Breast epithelium (tissue), 4 donors: ENCODE data around the gene MNT. TPM values are rescaled to one million over a fixed set of nuclear protein-coding genes. Genes with fewer than 3 reads are reported as not detected.

Source experiments
- DNase-seq, 2 donors: peaks; one replicate each; pipeline ENCODE4 v3.0.0-alpha.2; 2019; ENCODE audit warnings: low spot score in 2 of 2
- H3K27ac ChIP-seq, 2 donors: fragments of 200-600 bp; sonication (generic) in 1 of 2; one replicate each; pipeline ENCODE4 v1.5.1; 2016 to 2019; ENCODE audit warnings: mild to moderate bottlenecking in 1 of 2
- H3K27me3 ChIP-seq, 2 donors: fragments of 200-600 bp; sonication (generic) in 1 of 2; one replicate each; pipeline versions ENCODE4 v1.5.1 to v1.6.0; 2017 to 2019; ENCODE audit warnings: control low read depth in 1 of 2, mild to moderate bottlenecking in 1 of 2
- H3K36me3 ChIP-seq: fragments of 200-600 bp; one replicate; pipeline ENCODE4 v1.5.1; 2019
- H3K4me1 ChIP-seq, 2 donors: fragments of 200-600 bp; sonication (generic); one replicate each; pipeline ENCODE4 v1.5.1; 2016 to 2019; ENCODE audit warnings: control low read depth in 1 of 2
- H3K4me3 ChIP-seq, 3 donors: fragments of 200-600 bp; sonication (generic); 1 replicate in 2 of 3; 2 replicates in 1 of 3; pipeline ENCODE4 v1.5.1; 2016 to 2019; ENCODE audit warnings: mild to moderate bottlenecking in 3 of 3, moderate library complexity in 2 of 3
- H3K9me3 ChIP-seq, 2 donors: fragments of 200-600 bp; sonication (generic) in 1 of 2; one replicate each; pipeline ENCODE4 v1.5.1; 2016 to 2019; ENCODE audit warnings: control low read depth in 1 of 2
- POLR2A ChIP-seq: fragments of 450-650 bp; IDR thresholded peaks from one replicate; pipeline ENCODE4 v1.6.1; 2016; ENCODE audit warnings: antibody characterized with exemption, mild to moderate bottlenecking, moderate library complexity
- POLR2AphosphoS5 ChIP-seq, 3 donors: sonication (generic); formaldehyde crosslinking; IDR thresholded peaks; one replicate each; pipeline ENCODE4 v1.6.1; 2017; ENCODE audit warnings: antibody characterized with exemption in 3 of 3
- intact Hi-C: fragments of 100-400 bp; cut with DNase I; formaldehyde crosslinking; loops from one replicate; pipeline ENCODE4 v1.15.1; 2023; ENCODE audit warnings: low total_unique reads
- total RNA-seq, 3 donors: library from RNA; depleted of rRNA; stranded (reverse); fragments of >200 nt; gene quantifications; one replicate each; pipeline ENCODE4 v1.1.0, GENCODE V29; 2016
- TF ChIP-seq, protein P1 (sequence below), 3 donors: fragments of 450-650 bp; IDR thresholded peaks; one replicate each; pipeline ENCODE4 v1.5.1; 2016 to 2017; ENCODE audit warnings: antibody characterized with exemption in 3 of 3, mild to moderate bottlenecking in 3 of 3, moderate library complexity in 3 of 3

MNT gene
- total RNA-seq, 3 donors from 2014 or later, result 7.7 to 10.2 (median 8.8) TPM

DNA sequence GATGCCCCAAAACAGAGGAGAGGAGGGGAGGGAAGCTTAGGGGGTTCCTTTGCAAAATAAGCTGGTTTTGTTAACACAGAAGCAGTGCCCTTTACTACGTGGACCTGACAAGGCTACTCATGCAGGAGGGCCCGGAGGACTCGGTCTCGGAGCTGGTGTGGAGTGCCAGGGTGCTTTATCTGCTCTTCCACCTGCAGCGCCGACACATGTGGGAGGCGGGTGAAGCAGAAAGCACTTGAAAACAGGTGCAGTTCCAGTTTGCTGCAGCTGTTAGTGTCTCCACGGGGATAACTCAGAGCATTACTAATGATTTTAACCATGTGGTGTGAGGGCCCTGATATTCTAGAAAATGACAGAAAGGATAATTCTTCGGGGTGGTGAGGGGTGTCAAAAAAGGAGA is 35.0 kb upstream of the MNT start:
- Histone ChIP-seq H3K9me3 (no peaks in the 10 kb centered on the region), H3K4me1 (no peaks in the 10 kb centered on the region), H3K27ac (peak overlapping the region; percentile 50 to 86), H3K4me3 (no peak overlapping the region), H3K36me3 (no peaks in the 10 kb centered on the region), H3K27me3 (no peaks in the 10 kb centered on the region)
- intact Hi-C loops, result no loop called here
- TF ChIP-seq POLR2AphosphoS5 (IDR thresholded peaks at IDR 0.05), result no peak
- no peak for TF ChIP-seq POLR2A
- TF ChIP-seq, protein P1, sequence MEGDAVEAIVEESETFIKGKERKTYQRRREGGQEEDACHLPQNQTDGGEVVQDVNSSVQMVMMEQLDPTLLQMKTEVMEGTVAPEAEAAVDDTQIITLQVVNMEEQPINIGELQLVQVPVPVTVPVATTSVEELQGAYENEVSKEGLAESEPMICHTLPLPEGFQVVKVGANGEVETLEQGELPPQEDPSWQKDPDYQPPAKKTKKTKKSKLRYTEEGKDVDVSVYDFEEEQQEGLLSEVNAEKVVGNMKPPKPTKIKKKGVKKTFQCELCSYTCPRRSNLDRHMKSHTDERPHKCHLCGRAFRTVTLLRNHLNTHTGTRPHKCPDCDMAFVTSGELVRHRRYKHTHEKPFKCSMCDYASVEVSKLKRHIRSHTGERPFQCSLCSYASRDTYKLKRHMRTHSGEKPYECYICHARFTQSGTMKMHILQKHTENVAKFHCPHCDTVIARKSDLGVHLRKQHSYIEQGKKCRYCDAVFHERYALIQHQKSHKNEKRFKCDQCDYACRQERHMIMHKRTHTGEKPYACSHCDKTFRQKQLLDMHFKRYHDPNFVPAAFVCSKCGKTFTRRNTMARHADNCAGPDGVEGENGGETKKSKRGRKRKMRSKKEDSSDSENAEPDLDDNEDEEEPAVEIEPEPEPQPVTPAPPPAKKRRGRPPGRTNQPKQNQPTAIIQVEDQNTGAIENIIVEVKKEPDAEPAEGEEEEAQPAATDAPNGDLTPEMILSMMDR (IDR thresholded peaks at IDR 0.05), result no peak
- DNase-seq, result no peak

DNA sequence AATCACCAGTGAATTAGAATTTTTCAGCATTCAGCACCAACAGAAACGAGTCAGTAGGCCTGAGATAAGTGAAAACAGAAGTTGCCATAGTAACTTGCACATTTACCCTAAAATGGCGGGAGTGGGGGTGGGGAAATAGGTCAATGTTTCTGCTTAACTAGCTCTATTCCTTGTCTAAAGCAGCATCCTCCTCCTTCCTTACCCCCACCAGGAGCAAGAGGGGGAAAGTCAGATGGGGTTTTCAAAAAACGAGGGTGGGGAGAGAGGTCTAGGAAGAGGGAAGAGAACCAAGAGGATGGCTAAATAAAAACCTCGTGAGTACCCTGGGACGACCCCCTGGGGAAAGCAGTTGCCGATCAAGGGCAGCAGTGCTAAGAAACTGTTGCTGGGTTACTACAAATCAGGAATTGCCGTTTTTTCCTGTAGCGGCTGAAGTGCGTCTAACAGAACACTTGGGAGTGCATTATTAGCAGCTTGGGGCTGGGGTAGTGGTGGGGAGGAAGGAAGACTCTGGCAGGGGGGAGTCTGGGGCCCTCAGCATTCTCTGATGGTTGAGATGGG is 34.4 kb upstream of the MNT start:
- no peak overlapping the region for H3K4me3 ChIP-seq
- TF ChIP-seq POLR2AphosphoS5 (IDR thresholded peaks at IDR 0.05), result peak in 1 of 3 donors; percentile 19
- TF ChIP-seq, protein P1 (IDR thresholded peaks at IDR 0.05), result no peak
- H3K36me3 ChIP-seq, result no peaks in the 10 kb centered on the region
- H3K27me3 ChIP-seq, result no peaks in the 10 kb centered on the region
- no peaks in the 10 kb centered on the region for H3K4me1 ChIP-seq
- DNase-seq, result no peak
- intact Hi-C loops, result no loop called here
- H3K9me3 ChIP-seq, result no peaks in the 10 kb centered on the region
- H3K27ac ChIP-seq, result peak overlapping the region; percentile 50 to 86

DNA sequence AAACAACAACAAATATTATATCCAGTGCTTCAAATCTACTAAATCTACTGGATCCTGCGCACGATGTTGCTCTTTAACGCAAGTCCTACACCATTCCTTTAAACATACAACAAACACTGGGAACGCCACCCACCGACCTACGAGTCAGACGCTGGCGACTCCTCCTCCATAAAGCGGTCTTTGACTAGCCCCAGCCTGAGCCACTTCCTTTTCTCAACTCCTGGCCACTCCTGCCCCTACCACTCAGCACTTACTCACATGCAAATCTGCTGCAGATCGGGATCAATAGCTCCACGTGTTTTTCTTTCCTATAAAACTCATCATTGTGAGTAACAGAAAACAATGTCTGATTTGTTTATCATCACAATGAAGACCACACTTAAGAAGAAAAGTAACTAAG is 32.8 kb upstream of the MNT start:
- no peaks in the 10 kb centered on the region for H3K36me3 ChIP-seq
- H3K4me1 ChIP-seq, result no peaks in the 10 kb centered on the region
- H3K27ac ChIP-seq, result peak overlapping the region; percentile 50 to 57
- no peak for DNase-seq
- TF ChIP-seq POLR2AphosphoS5 (IDR thresholded peaks at IDR 0.05) (no peak), POLR2A (no peak)
- TF ChIP-seq, protein P1 (IDR thresholded peaks at IDR 0.05), result no peak
- intact Hi-C loops, result no loop called here
- no peaks in the 10 kb centered on the region for H3K9me3 ChIP-seq
- no peak overlapping the region for H3K4me3 ChIP-seq
- no peaks in the 10 kb centered on the region for H3K27me3 ChIP-seq

DNA sequence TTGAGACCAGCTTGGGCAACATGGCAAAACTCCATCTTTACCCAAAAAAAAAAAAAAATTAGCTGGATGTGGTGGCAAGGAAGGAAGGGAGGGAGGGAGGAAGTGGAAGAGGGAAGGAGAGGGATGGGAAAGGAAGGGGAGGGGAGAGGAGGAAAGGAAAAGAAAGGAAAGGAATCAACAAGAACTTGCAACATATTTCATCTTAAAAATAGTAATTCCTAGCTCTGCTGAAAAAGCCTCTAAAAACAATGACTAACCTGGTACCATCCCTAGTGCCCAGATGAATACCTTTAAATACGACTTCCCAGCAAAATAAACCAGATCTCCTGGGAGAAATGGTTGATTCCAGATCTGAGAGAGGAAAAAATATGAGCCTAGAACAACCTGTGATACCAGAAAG is 27.1 kb upstream of the MNT start:
- TF ChIP-seq POLR2A (no peak), POLR2AphosphoS5 (IDR thresholded peaks at IDR 0.05) (no peak)
- TF ChIP-seq, protein P1 (IDR thresholded peaks at IDR 0.05), result no peak
- H3K36me3 ChIP-seq, result no peaks in the 10 kb centered on the region
- no peaks in the 10 kb centered on the region for H3K9me3 ChIP-seq
- intact Hi-C loops, result no loop called here
- no peak overlapping the region for H3K27ac ChIP-seq
- DNase-seq, result no peak
- H3K4me3 ChIP-seq, result no peak overlapping the region
- H3K4me1 ChIP-seq, result no peaks in the 10 kb centered on the region
- H3K27me3 ChIP-seq, result no peaks in the 10 kb centered on the region

DNA sequence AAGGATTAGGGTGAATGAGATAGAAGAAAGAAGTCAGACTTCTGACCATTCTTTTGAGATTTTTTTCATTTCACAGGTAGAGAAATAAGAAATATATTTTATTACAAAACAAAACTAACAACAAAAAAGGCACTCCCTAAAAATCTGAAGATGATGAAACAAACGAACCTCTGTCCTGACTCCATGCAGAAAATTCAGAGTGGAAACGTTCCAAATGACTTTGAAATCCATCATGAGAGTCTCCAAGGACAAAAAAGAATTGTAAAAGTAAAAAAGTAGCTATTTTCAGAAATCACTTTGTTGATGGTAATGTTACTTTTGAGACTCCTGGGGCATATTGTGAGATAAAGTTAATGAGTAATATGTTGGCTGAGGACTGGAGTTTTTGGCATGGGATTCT is 26.4 kb upstream of the MNT start:
- intact Hi-C loops, result no loop called here
- no peak for DNase-seq
- Histone ChIP-seq H3K36me3 (no peaks in the 10 kb centered on the region), H3K4me1 (no peaks in the 10 kb centered on the region), H3K4me3 (no peak overlapping the region), H3K27me3 (no peaks in the 10 kb centered on the region), H3K27ac (no peak overlapping the region), H3K9me3 (no peaks in the 10 kb centered on the region)
- TF ChIP-seq, protein P1 (IDR thresholded peaks at IDR 0.05), result no peak
- TF ChIP-seq POLR2A (no peak), POLR2AphosphoS5 (IDR thresholded peaks at IDR 0.05) (no peak)
